Naive thymus-derived CD4-positive, alpha-beta T cell (primary cell): Measurements from ENCODE around the gene BET1L. TPM values are rescaled to one million over a fixed set of nuclear protein-coding genes. Genes with fewer than 3 reads are reported as not detected.
A peak's percentile ranks its signal among the peaks of the same experiment; 100 is the strongest.

Experiments used
- ATAC-seq: fragments of 150-1000 bp; cut with Tn5 transposase; 2 replicates; pipeline ENCODE4 v1.10.0; 2021; ENCODE audit warnings: mild to moderate bottlenecking, moderate library complexity
- CTCF ChIA-PET: fragments of 350-600 bp; sonication (Branson Sonifier 250); formaldehyde crosslinking; loops from one replicate; lab custom pipeline; 2021; ENCODE audit warnings: antibody characterized with exemption; lab: Charles Lee
- POLR2A ChIA-PET: fragments of 350-600 bp; sonication (Branson Sonifier 250); formaldehyde crosslinking; loops from one replicate; lab custom pipeline; 2021; ENCODE audit warnings: antibody characterized with exemption, inconsistent platforms; lab: Charles Lee
- DNase-seq, 9 donors: peaks; one replicate each; pipeline versions ENCODE4 v3.0.0 to v3.0.0-alpha.2; 2020 to 2022; ENCODE audit warnings: mixed read lengths in 1 of 9
- H3K27ac ChIP-seq: one replicate; pipeline ENCODE4 v1.7.0; 2013; ENCODE audit warnings: mild to moderate bottlenecking, low read depth, low read length, moderate library complexity
- H3K27me3 ChIP-seq, 2 donors: one replicate each; pipeline ENCODE4 v1.7.0; 2013; ENCODE audit warnings: low read length in 2 of 2, mild to moderate bottlenecking in 2 of 2, moderate library complexity in 2 of 2; ENCODE audit not compliant: control insufficient read depth in 2 of 2, insufficient read depth in 2 of 2
- H3K36me3 ChIP-seq, 3 experiments: 1 replicate in 2 of 3; 2 replicates in 1 of 3; pipeline ENCODE4 v1.7.0; 2013; ENCODE audit warnings: low read length in 3 of 3, mild to moderate bottlenecking in 3 of 3, moderate library complexity in 1 of 3; ENCODE audit not compliant: insufficient read depth in 3 of 3, control insufficient read depth in 2 of 3
- H3K4me1 ChIP-seq, 2 donors: one replicate each; pipeline ENCODE4 v1.7.0; 2013; ENCODE audit warnings: low read length in 2 of 2, mild to moderate bottlenecking in 2 of 2, moderate library complexity in 1 of 2; ENCODE audit not compliant: control insufficient read depth in 2 of 2, insufficient read depth in 2 of 2
- H3K4me3 ChIP-seq: 2 replicates; pipeline ENCODE4 v1.7.0; 2013; ENCODE audit warnings: mild to moderate bottlenecking, low read length
- H3K9me3 ChIP-seq, 3 experiments: 1 replicate in 2 of 3; 2 replicates in 1 of 3; pipeline ENCODE4 v1.7.0; 2013; ENCODE audit warnings: low read length in 3 of 3; ENCODE audit not compliant: control insufficient read depth in 2 of 3
- H3K27ac Mint-ChIP-seq, 9 donors: one replicate each; pipeline ENCODE4 v1.8.0; 2020 to 2022; ENCODE audit warnings: mixed read lengths in 9 of 9, mild to moderate bottlenecking in 8 of 9, moderate library complexity in 5 of 9, inconsistent platforms in 2 of 9
- H3K27me3 Mint-ChIP-seq, 5 donors: one replicate each; pipeline ENCODE4 v1.8.0; 2021 to 2022; ENCODE audit warnings: mixed read lengths in 5 of 5, mild to moderate bottlenecking in 1 of 5
- H3K36me3 Mint-ChIP-seq, 5 donors: one replicate each; pipeline ENCODE4 v1.8.0; 2020 to 2022; ENCODE audit warnings: mixed read lengths in 5 of 5, mild to moderate bottlenecking in 3 of 5, inconsistent platforms in 1 of 5
- H3K4me1 Mint-ChIP-seq, 7 donors: one replicate each; pipeline ENCODE4 v1.8.0; 2020 to 2022; ENCODE audit warnings: mixed read lengths in 7 of 7, mild to moderate bottlenecking in 3 of 7, inconsistent platforms in 1 of 7
- H3K4me3 Mint-ChIP-seq, 10 donors: one replicate each; pipeline ENCODE4 v1.8.0; 2020 to 2022; ENCODE audit warnings: mild to moderate bottlenecking in 10 of 10, mixed read lengths in 10 of 10, moderate library complexity in 6 of 10, inconsistent platforms in 2 of 10
- H3K9me3 Mint-ChIP-seq, 11 donors: one replicate each; pipeline ENCODE4 v1.8.0; 2020 to 2022; ENCODE audit warnings: mixed read lengths in 11 of 11, mild to moderate bottlenecking in 4 of 11, inconsistent platforms in 1 of 11, moderate library complexity in 1 of 11
- intact Hi-C, 2 donors: fragments of 100-400 bp; cut with micrococcal nuclease; formaldehyde crosslinking; loops; one replicate each; pipeline ENCODE4 v1.15.1; 2023
- polyA plus RNA-seq, 2 donors: library from polyadenylated mRNA; unstranded; fragments of 300-500 nt; fragmentation: Illumina TruSeq; gene quantifications; one replicate each; pipeline ENCODE4 v1.2.3, GENCODE V29; 2021
- total RNA-seq, 6 experiments: library from RNA in 5 of 6; stranded (reverse) in 5 of 6; gene quantifications; 1 replicate in 5 of 6; 2 replicates in 1 of 6; pipeline ENCODE4 v1.2.3 and lab custom pipeline; 2021 to 2026

The BET1L gene
- total and polyA plus RNA-seq, 7 experiments from 2014 or later: 47.1 to 125 (median 89.3) TPM

DNA sequence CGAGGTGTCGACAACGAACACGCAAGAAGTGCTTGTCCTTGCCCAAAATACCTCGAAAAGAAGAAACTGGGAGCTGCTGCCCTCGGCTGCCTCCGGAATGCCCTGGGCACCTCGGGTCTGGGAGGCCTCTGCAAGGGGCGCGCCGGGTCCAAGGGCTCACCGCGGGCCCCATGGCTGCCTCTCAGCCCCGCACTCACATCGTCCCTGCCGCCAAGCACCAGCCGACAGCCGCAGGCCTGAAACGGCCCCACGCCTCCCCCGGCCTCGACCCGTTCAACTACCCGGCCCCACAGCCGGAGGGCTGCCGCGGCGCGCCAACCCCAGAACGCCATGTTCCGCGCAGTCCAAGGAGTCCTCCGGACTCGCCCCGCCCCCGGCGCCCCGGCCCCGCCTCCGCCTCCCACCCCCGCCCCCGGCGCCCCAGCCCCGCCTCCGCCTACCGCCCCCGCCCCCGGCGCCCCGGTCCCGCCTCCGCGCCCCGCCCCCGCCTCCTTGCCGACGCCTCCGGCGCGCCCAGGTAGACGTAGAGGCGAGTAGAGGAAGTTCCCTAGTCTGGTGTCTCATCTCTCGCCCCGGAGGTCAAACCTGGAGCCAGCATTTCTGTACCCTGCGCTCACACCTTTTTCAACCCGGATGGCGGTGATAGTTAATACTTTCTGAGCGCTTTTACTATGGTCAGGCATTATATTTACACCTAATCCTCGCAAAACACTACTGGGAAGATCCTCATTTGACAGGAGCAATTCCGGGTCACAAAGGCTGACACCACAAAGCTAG is 29.0 kb upstream of the BET1L start, which contains the start of gene SIRT3:
Gene SIRT3, minus strand, starts transcription at position 346 of the 777 bp plus-strand sequence. Its CDS starts 14 bp downstream, at position 332.
- Mint-ChIP-seq H3K9me3 (no peaks in the 10 kb centered on the region), H3K27me3 (no peaks in the 10 kb centered on the region), H3K4me3 (peak within 1 kb of the TSS; percentile 84 to 99 (median 96)), H3K36me3 (peaks cover 0 to 11% (median 5%) of the 10 kb centered on the region in 5 donors), H3K4me1 (peaks cover 19 to 57% (median 44%) of the 10 kb centered on the region in 7 donors), H3K27ac (peak within 1 kb of the TSS; percentile 84 to 100 (median 100))
- POLR2A ChIA-PET: interaction anchor here (1.0 to 7.5 kb wide), 14 partner anchors 10 to 215 kb away, joined by 3 to 83 read pairs (median 6); partner anchors contain the start of genes BET1L, PGGHG and RIC8A
- no peaks in the 10 kb centered on the region for H3K27me3 ChIP-seq
- no peaks in the 10 kb centered on the region for H3K9me3 ChIP-seq
- H3K4me1 ChIP-seq: peaks cover 17 to 23% of the 10 kb centered on the region in 2 donors
- peak within 1 kb of the TSS; percentile 97 for H3K27ac ChIP-seq
- DNase-seq (peak; percentile 73 to 90 (median 85)), ATAC-seq (peak; percentile 93)
- peaks cover 0 to 22% (median 0%) of the 10 kb centered on the region in 3 experiments for H3K36me3 ChIP-seq
- intact Hi-C loops: loop anchor here (1.0 to 5.0 kb wide), 17 partner anchors 14 to 561 kb away; partner anchors contain the start of genes BET1L (in 2 of the 2), RIC8A (in 2 of the 2), PGGHG (in 1 of the 2) and PHRF1 (in 1 of the 2)
- CTCF ChIA-PET: interaction anchor here (0.6 to 4.4 kb wide), 4 partner anchors 15 to 511 kb away, joined by 3 to 21 read pairs (median 4); partner anchors contain the start of genes BET1L and RIC8A
- peak within 1 kb of the TSS; percentile 100 for H3K4me3 ChIP-seq

DNA sequence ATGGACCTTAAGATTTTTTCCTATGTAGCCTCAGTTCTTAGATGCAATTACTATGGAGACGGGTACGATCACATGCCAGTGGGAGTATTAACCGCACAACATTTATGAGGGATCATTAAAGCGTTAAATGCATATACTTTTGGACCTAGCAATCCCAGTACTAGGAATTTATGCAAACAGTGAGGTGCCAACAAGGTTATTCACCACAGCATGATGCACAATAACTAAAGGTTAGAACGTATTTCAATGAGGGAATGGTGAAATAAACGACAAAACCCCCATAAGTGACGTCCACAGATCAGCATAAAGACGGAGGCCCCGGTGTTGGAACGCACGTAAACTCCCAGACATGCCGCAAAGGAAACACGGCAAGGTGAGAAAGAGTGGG is 28.4 kb upstream of the BET1L start:
- ATAC-seq: peak; percentile 45
- no peaks in the 10 kb centered on the region for H3K9me3 ChIP-seq
- CTCF ChIA-PET: interaction anchor here (0.6 kb wide), 1 partner anchor 345 kb away, joined by 3 read pairs; no protein-coding TSS in a partner anchor
- Mint-ChIP-seq H3K36me3 (peaks cover 0 to 10% (median 4%) of the 10 kb centered on the region in 5 donors), H3K4me3 (peak overlapping the region; percentile 84 to 94 (median 91)), H3K4me1 (peaks cover 19 to 57% (median 44%) of the 10 kb centered on the region in 7 donors), H3K27me3 (no peaks in the 10 kb centered on the region), H3K9me3 (no peaks in the 10 kb centered on the region), H3K27ac (peak overlapping the region; percentile 84 to 97 (median 93))
- POLR2A ChIA-PET: interaction anchor here (0.9 to 7.5 kb wide), 6 partner anchors 24 to 80 kb away, joined by 3 to 83 read pairs (median 8); partner anchors contain the start of genes BET1L, PGGHG and RIC8A
- intact Hi-C loops: loop anchor here in 1 of 2 donors (5.0 kb wide), 3 partner anchors 52 to 562 kb away; partner anchors contain the start of genes PGGHG, PHRF1 and SLC25A22
- peak overlapping the region; percentile 76 for H3K4me3 ChIP-seq
- H3K4me1 ChIP-seq: peaks cover 17 to 23% of the 10 kb centered on the region in 2 donors
- H3K27ac ChIP-seq: peak overlapping the region; percentile 97
- DNase-seq: peak in 3 of 9 donors; percentile 82 to 90 (median 82)
- H3K27me3 ChIP-seq: no peaks in the 10 kb centered on the region
- H3K36me3 ChIP-seq: peaks cover 0 to 20% (median 0%) of the 10 kb centered on the region in 3 experiments

DNA sequence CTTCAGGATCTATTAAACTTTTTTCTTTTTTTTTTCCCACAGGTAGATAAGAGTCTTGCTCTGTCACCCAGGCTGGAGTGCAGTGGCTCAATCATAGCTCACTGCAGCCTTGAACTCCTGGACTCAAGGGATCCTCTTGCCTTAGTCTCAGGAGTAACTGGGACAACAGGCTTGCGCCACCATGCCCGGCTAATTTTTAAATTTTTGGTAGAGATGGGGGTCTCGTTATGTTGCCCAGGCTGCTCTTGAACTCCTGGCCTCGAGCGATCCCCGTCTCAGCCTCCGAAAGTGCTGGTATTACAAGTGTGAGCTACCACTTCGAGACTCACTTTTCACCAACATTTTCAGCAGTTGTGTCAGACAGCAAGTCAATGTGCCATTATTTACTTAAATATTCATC is 28.0 kb upstream of the BET1L start:
- peak overlapping the region; percentile 84 to 97 (median 93) for H3K27ac Mint-ChIP-seq

DNA sequence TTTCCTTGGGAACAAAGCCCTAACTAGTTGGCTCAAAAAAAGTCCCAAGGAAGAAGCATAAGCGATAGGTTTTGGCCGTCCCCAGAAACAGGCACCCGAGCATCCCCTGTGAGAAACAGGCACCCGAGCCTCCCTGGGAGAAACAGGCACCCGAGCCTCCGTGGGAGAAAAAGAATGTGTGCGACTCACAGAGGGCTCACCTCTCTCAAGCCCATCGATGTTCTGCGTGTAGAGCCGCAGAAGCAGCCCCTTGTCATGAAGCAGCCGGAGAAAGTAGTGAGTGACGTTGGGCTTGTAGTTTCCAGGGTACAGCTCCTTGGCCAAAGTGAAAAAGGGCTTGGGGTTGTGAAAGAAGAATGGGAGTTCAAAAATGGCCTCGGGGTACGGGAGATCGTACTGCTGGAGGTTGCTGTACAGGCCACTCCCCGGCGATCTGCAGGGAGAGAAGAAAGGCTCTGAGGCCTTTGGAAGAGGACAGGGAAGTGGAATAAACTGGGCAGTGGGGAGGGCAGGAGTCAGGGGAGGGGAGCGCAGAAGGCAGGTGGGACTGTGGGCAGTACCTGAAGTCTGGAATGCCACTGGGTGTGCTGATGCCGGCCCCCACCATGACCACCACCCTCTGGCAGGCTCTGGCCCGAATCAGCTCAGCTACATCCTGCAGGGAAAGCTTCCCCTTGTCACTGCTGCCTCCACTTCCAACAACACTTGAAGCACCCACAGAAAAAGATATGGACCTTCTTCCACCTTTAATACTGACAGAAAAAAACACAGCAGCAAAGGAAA is 25.8 kb upstream of the BET1L start:
- H3K9me3 ChIP-seq: no peaks in the 10 kb centered on the region
- ChIA-PET CTCF (interaction anchor here (0.7 kb wide), 2 partner anchors 21 to 24 kb away, joined by 3 to 5 read pairs; no protein-coding TSS in a partner anchor), POLR2A (interaction anchor here (0.6 to 7.5 kb wide), 2 partner anchors 14 to 25 kb away, joined by 3 to 83 read pairs; partner anchors contain the start of genes BET1L and RIC8A)
- no peaks in the 10 kb centered on the region for H3K9me3 Mint-ChIP-seq
- peak overlapping the region in 2 of 10 donors; percentile 6 to 17 for H3K4me3 Mint-ChIP-seq
- DNase-seq (no peak), ATAC-seq (no peak)
- peaks cover 0 to 17% (median 0%) of the 10 kb centered on the region in 3 experiments for H3K36me3 ChIP-seq
- H3K27me3 Mint-ChIP-seq: no peaks in the 10 kb centered on the region
- peak overlapping the region in 3 of 9 donors; percentile 46 to 72 (median 51) for H3K27ac Mint-ChIP-seq
- no peaks in the 10 kb centered on the region for H3K27me3 ChIP-seq
- peaks cover 3 to 15% (median 8%) of the 10 kb centered on the region in 5 donors for H3K36me3 Mint-ChIP-seq
- no peak overlapping the region for H3K27ac ChIP-seq
- intact Hi-C loops: no loop called here
- H3K4me1 Mint-ChIP-seq: peaks cover 17 to 49% (median 30%) of the 10 kb centered on the region in 7 donors
- no peak overlapping the region for H3K4me3 ChIP-seq
- H3K4me1 ChIP-seq: peaks cover 13 to 17% of the 10 kb centered on the region in 2 donors

More for the DNA sequence above, 28.0 kb upstream of the BET1L start:
- peak overlapping the region; percentile 97 for H3K27ac ChIP-seq
- peaks cover 0 to 20% (median 0%) of the 10 kb centered on the region in 3 experiments for H3K36me3 ChIP-seq
- H3K27me3 Mint-ChIP-seq: no peaks in the 10 kb centered on the region
- H3K9me3 ChIP-seq: no peaks in the 10 kb centered on the region
- no peaks in the 10 kb centered on the region for H3K27me3 ChIP-seq
- ATAC-seq (no peak), DNase-seq (no peak)
- intact Hi-C loops: loop anchor here in 1 of 2 donors (5.0 kb wide), 3 partner anchors 52 to 562 kb away; partner anchors contain the start of genes PGGHG, PHRF1 and SLC25A22
- peak overlapping the region; percentile 76 for H3K4me3 ChIP-seq
- peaks cover 17 to 23% of the 10 kb centered on the region in 2 donors for H3K4me1 ChIP-seq
- H3K4me3 Mint-ChIP-seq: peak overlapping the region; percentile 84 to 94 (median 91)
- H3K4me1 Mint-ChIP-seq: peaks cover 19 to 54% (median 40%) of the 10 kb centered on the region in 7 donors
- no peaks in the 10 kb centered on the region for H3K9me3 Mint-ChIP-seq
- POLR2A ChIA-PET: interaction anchor here (0.6 to 7.5 kb wide), 5 partner anchors 9 to 35 kb away, joined by 3 to 83 read pairs (median 4); partner anchors contain the start of genes BET1L and RIC8A
- peaks cover 0 to 11% (median 3%) of the 10 kb centered on the region in 5 donors for H3K36me3 Mint-ChIP-seq
- CTCF ChIA-PET: interaction anchor here (0.6 to 0.7 kb wide), 2 partner anchors 13 to 346 kb away, joined by 3 read pairs; no protein-coding TSS in a partner anchor

DNA sequence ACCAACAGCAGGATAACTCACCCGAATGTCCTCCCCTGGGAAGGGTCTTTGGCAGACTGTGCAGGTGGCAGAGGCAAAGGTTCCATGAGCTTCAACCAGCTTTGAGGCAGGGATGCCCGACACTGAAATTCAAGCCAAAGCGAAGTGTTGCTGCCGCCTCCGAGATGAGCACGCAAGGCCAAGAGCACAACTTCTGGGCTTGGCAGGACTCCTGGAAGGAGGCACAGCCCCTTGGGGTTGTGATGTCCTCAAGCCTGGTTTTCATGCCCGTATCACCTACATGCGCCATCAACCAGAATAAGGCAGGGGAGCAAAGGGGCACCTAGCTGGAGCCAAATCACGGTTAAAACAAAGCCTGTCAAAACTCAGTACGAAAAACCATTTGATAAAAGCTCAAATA is 23.2 kb upstream of the BET1L start:
- POLR2A ChIA-PET: interaction anchor here (2.4 kb wide), 1 partner anchor 22 kb away, joined by 19 read pairs; the partner anchor contains the start of genes BET1L and RIC8A
- ATAC-seq (no peak), DNase-seq (no peak)
- Histone ChIP-seq H3K27ac (no peak overlapping the region), H3K4me1 (peaks cover 3 to 5% of the 10 kb centered on the region in 2 donors), H3K36me3 (peaks cover 0 to 14% (median 0%) of the 10 kb centered on the region in 3 experiments), H3K27me3 (no peaks in the 10 kb centered on the region), H3K9me3 (no peaks in the 10 kb centered on the region), H3K4me3 (no peak overlapping the region)
- intact Hi-C loops: no loop called here
- peaks cover 3 to 24% (median 13%) of the 10 kb centered on the region in 5 donors for H3K36me3 Mint-ChIP-seq
- CTCF ChIA-PET: interaction anchor here (0.6 kb wide), 1 partner anchor 135 kb away, joined by 3 read pairs; no protein-coding TSS in a partner anchor
- H3K9me3 Mint-ChIP-seq: no peaks in the 10 kb centered on the region
- no peak overlapping the region for H3K27ac Mint-ChIP-seq
- no peaks in the 10 kb centered on the region for H3K27me3 Mint-ChIP-seq
- peaks cover 12 to 37% (median 23%) of the 10 kb centered on the region in 7 donors for H3K4me1 Mint-ChIP-seq
- no peak overlapping the region for H3K4me3 Mint-ChIP-seq
